ENCODE measurements around the gene PHC3.

GRCh38 chr3:170085396-170085795 is 96.1 kb downstream of the PHC3 start:
- TF ChIP-seq CTCF (conservative IDR thresholded peaks at IDR 0.05 in 1 of 2, IDR thresholded peaks at IDR 0.05 in 1 of 2; ENCODE audit: low read depth in 1 of 2, low read length in 2 of 2) (no peak), EZH2 (IDR thresholded peaks at IDR 0.05; ENCODE audit: low read length, missing control alignments) (no peak)
